DMS114 treated with DMSO at 0.1 percent for 48 hours (cell line): ENCODE results near the gene ZNG1F.
"Not testable (repeated sequence)": the region's sequence is repeated elsewhere in the genome, so short reads cannot be mapped to it uniquely, and the experiment has no call there.

ENCODE experiments used
- DNase-seq: peaks from one replicate; lab custom pipeline; 2025; ENCODE audit not compliant: unreplicated experiment; lab: John Stamatoyannopoulos, UW

The ZNG1F gene

GRCh38 chr9:41189217-41189616 lies at the start of gene ZNG1F:
Gene ZNG1F (minus strand): TSS chr9:41189317. CDS start chr9:41189258, 59 bp downstream.
- not testable (repeated sequence) for DNase-seq

- not testable (repeated sequence) for DNase-seq
Observed at GRCh38 chr9:41237110-41237749, 48.1 kb upstream of the ZNG1F start.

- DNase-seq = not testable (repeated sequence)
Observed at GRCh38 chr9:41236486-41237109, 47.5 kb upstream of the ZNG1F start.

- DNase-seq = not testable (repeated sequence)
Observed at GRCh38 chr9:41234811-41235805, 46.0 kb upstream of the ZNG1F start.

- DNase-seq = not testable (repeated sequence)
Observed at GRCh38 chr9:41234221-41234620, 45.1 kb upstream of the ZNG1F start.

GRCh38 chr9:41232326-41232725 lies 43.2 kb upstream of the ZNG1F start:
- not testable (repeated sequence) for DNase-seq

GRCh38 chr9:41230418-41230817 lies 41.3 kb upstream of the ZNG1F start:
- DNase-seq = not testable (repeated sequence)

- no peak for DNase-seq
Observed at GRCh38 chr9:41229408-41230401, 40.6 kb upstream of the ZNG1F start.

GRCh38 chr9:41219831-41220230 lies 30.7 kb upstream of the ZNG1F start:
- not testable (repeated sequence) for DNase-seq

GRCh38 chr9:41188439-41188838 lies 678 bp downstream of the ZNG1F start:
- DNase-seq = not testable (repeated sequence)

- not testable (repeated sequence) for DNase-seq
Observed at GRCh38 chr9:41174994-41175393, 14.1 kb downstream of the ZNG1F start.

- not testable (repeated sequence) for DNase-seq
Observed at GRCh38 chr9:41150116-41150515, 39.0 kb downstream of the ZNG1F start.

- DNase-seq = not testable (repeated sequence)
Observed at GRCh38 chr9:41141878-41142277, 47.2 kb downstream of the ZNG1F start.

GRCh38 chr9:41128581-41128980 lies 60.5 kb downstream of the ZNG1F start, which contains the start of gene FOXD4L6:
Gene FOXD4L6 (minus strand): TSS chr9:41128681. CDS start chr9:41128383, 298 bp downstream.
- DNase-seq = not testable (repeated sequence)

- DNase-seq = not testable (repeated sequence)
Observed at GRCh38 chr9:41126746-41127446, 62.2 kb downstream of the ZNG1F start.

GRCh38 chr9:41125936-41126335 lies 63.2 kb downstream of the ZNG1F start:
- not testable (repeated sequence) for DNase-seq

GRCh38 chr9:41125109-41125658 lies 63.9 kb downstream of the ZNG1F start:
- not testable (repeated sequence) for DNase-seq

- DNase-seq = not testable (repeated sequence)
Observed at GRCh38 chr9:41124250-41125108, 64.6 kb downstream of the ZNG1F start.
